Activated T-helper 1 cell treated with anti-CD3 and anti-CD28 coated beads, Interleukin-12 subunit alpha, Interleukin-12 subunit beta, Interleukin-2, Interleukin-4 antibody, amounts not matched to agents 30 ng/mL and 10 ng/mL and 1 ng/mL, durations not matched to agents 14 hours and 24 hours and 36 hours (primary cell): ENCODE measurements around the gene FMOD. TPM values are rescaled to one million over a fixed set of nuclear protein-coding genes. Genes with fewer than 3 reads are reported as not detected.
A peak's percentile ranks its signal among the peaks of the same experiment; 100 is the strongest.

Experiments
- DNase-seq: peaks from one replicate; pipeline ENCODE4 v3.0.0; 2021; ENCODE audit warnings: low spot score
- H3K27ac Mint-ChIP-seq: one replicate; pipeline ENCODE4 v1.8.0; 2021; ENCODE audit warnings: mild to moderate bottlenecking, mixed read lengths
- H3K27me3 Mint-ChIP-seq: one replicate; pipeline ENCODE4 v1.8.0; 2022; ENCODE audit warnings: mild to moderate bottlenecking, moderate library complexity, mixed read lengths; ENCODE audit not compliant: insufficient read depth
- H3K36me3 Mint-ChIP-seq: one replicate; pipeline ENCODE4 v1.8.0; 2021; ENCODE audit warnings: low read depth, mixed read lengths
- H3K4me1 Mint-ChIP-seq: one replicate; pipeline ENCODE4 v1.8.0; 2021; ENCODE audit warnings: low read depth, mixed read lengths
- H3K4me3 Mint-ChIP-seq: one replicate; pipeline ENCODE4 v1.8.0; 2021; ENCODE audit warnings: mild to moderate bottlenecking, moderate library complexity, mixed read lengths
- H3K9me3 Mint-ChIP-seq: one replicate; pipeline ENCODE4 v1.8.0; 2021; ENCODE audit warnings: mixed read lengths
- intact Hi-C: fragments of 100-400 bp; cut with micrococcal nuclease; formaldehyde crosslinking; loops from one replicate; pipeline ENCODE4 v1.15.1; 2024
- total RNA-seq: library from RNA; stranded (reverse); gene quantifications from 2 replicates; pipeline ENCODE4 v1.2.3, GENCODE V29; 2022

The FMOD gene
- total RNA-seq, 1 donor from 2014 or later, result 4.1 TPM

- H3K4me1 Mint-ChIP-seq, result peaks cover 6% of the 10 kb centered on the region
- no peak overlapping the region for H3K4me3 Mint-ChIP-seq
- no peak overlapping the region for H3K27ac Mint-ChIP-seq
- no peaks in the 10 kb centered on the region for H3K36me3 Mint-ChIP-seq
- DNase-seq, result no peak
- peaks cover 4% of the 10 kb centered on the region for H3K9me3 Mint-ChIP-seq
- intact Hi-C loops, result no loop called here
- H3K27me3 Mint-ChIP-seq, result peaks cover 19% of the 10 kb centered on the region
Measured at GRCh38 chr1:203353486-203353885, 2.6 kb upstream of the FMOD start.

GRCh38 chr1:203349773-203350524, 973 bp downstream of the FMOD start:
- peak overlapping the region; percentile 0 for H3K4me3 Mint-ChIP-seq
- peaks cover 6% of the 10 kb centered on the region for H3K4me1 Mint-ChIP-seq
- no peaks in the 10 kb centered on the region for H3K9me3 Mint-ChIP-seq
- H3K27ac Mint-ChIP-seq, result no peak overlapping the region
- DNase-seq, result no peak
- no peaks in the 10 kb centered on the region for H3K36me3 Mint-ChIP-seq
- H3K27me3 Mint-ChIP-seq, result peaks cover 12% of the 10 kb centered on the region
- intact Hi-C loops, result no loop called here

GRCh38 chr1:203349166-203349565, 1.8 kb downstream of the FMOD start:
- Mint-ChIP-seq H3K4me3 (no peak overlapping the region), H3K27me3 (peaks cover 13% of the 10 kb centered on the region), H3K4me1 (peaks cover 6% of the 10 kb centered on the region), H3K9me3 (no peaks in the 10 kb centered on the region), H3K36me3 (no peaks in the 10 kb centered on the region), H3K27ac (no peak overlapping the region)
- intact Hi-C loops, result no loop called here
- no peak for DNase-seq

- no peak for DNase-seq
- Mint-ChIP-seq H3K4me3 (no peak overlapping the region), H3K27me3 (peaks cover 15% of the 10 kb centered on the region), H3K36me3 (no peaks in the 10 kb centered on the region), H3K27ac (no peak overlapping the region), H3K9me3 (no peaks in the 10 kb centered on the region), H3K4me1 (peaks cover 14% of the 10 kb centered on the region)
- intact Hi-C loops, result no loop called here
Measured at GRCh38 chr1:203346769-203347102, 4.2 kb downstream of the FMOD start.

GRCh38 chr1:203346060-203346768, 4.7 kb downstream of the FMOD start:
- H3K27ac Mint-ChIP-seq, result no peak overlapping the region
- H3K36me3 Mint-ChIP-seq, result no peaks in the 10 kb centered on the region
- no peak overlapping the region for H3K4me3 Mint-ChIP-seq
- no peak for DNase-seq
- intact Hi-C loops, result no loop called here
- H3K27me3 Mint-ChIP-seq, result peaks cover 15% of the 10 kb centered on the region
- no peaks in the 10 kb centered on the region for H3K9me3 Mint-ChIP-seq
- H3K4me1 Mint-ChIP-seq, result peaks cover 16% of the 10 kb centered on the region

GRCh38 chr1:203343956-203344754, 6.8 kb downstream of the FMOD start:
- H3K4me3 Mint-ChIP-seq, result no peak overlapping the region
- H3K27me3 Mint-ChIP-seq, result peaks cover 27% of the 10 kb centered on the region
- no peak overlapping the region for H3K27ac Mint-ChIP-seq
- no peaks in the 10 kb centered on the region for H3K36me3 Mint-ChIP-seq
- intact Hi-C loops, result no loop called here
- H3K9me3 Mint-ChIP-seq, result no peaks in the 10 kb centered on the region
- DNase-seq, result no peak
- peaks cover 20% of the 10 kb centered on the region for H3K4me1 Mint-ChIP-seq

- peak; percentile 34 for DNase-seq
- H3K27ac Mint-ChIP-seq, result no peak overlapping the region
- H3K36me3 Mint-ChIP-seq, result no peaks in the 10 kb centered on the region
- H3K4me1 Mint-ChIP-seq, result peaks cover 20% of the 10 kb centered on the region
- H3K27me3 Mint-ChIP-seq, result peaks cover 30% of the 10 kb centered on the region
- intact Hi-C loops, result no loop called here
- no peak overlapping the region for H3K4me3 Mint-ChIP-seq
- no peaks in the 10 kb centered on the region for H3K9me3 Mint-ChIP-seq
Measured at GRCh38 chr1:203342192-203342940, 8.6 kb downstream of the FMOD start.

- intact Hi-C loops, result loop anchor here (1.0 to 2.0 kb wide), 4 partner anchors 35 to 363 kb away; partner anchors contain the start of gene BTG2
- Mint-ChIP-seq H3K36me3 (no peaks in the 10 kb centered on the region), H3K27ac (no peak overlapping the region), H3K27me3 (peaks cover 30% of the 10 kb centered on the region), H3K9me3 (no peaks in the 10 kb centered on the region), H3K4me3 (no peak overlapping the region), H3K4me1 (peaks cover 35% of the 10 kb centered on the region)
- peak; percentile 45 for DNase-seq
Measured at GRCh38 chr1:203340112-203340790, 10.7 kb downstream of the FMOD start.

GRCh38 chr1:203338335-203339036, 12.4 kb downstream of the FMOD start:
- Mint-ChIP-seq H3K27me3 (peaks cover 23% of the 10 kb centered on the region), H3K4me3 (no peak overlapping the region), H3K4me1 (peaks cover 35% of the 10 kb centered on the region), H3K9me3 (no peaks in the 10 kb centered on the region), H3K27ac (no peak overlapping the region), H3K36me3 (no peaks in the 10 kb centered on the region)
- intact Hi-C loops, result loop anchor here (1.0 kb wide), 2 partner anchors 11 to 65 kb away; no protein-coding TSS in a partner anchor
- DNase-seq, result peak; percentile 42

GRCh38 chr1:203336097-203336496, 14.8 kb downstream of the FMOD start:
- intact Hi-C loops, result no loop called here

GRCh38 chr1:203335503-203335902, 15.4 kb downstream of the FMOD start:
- no peak for DNase-seq
- intact Hi-C loops, result no loop called here
- peaks cover 11% of the 10 kb centered on the region for H3K27me3 Mint-ChIP-seq
- peaks cover 23% of the 10 kb centered on the region for H3K4me1 Mint-ChIP-seq
- no peaks in the 10 kb centered on the region for H3K36me3 Mint-ChIP-seq
- H3K4me3 Mint-ChIP-seq, result no peak overlapping the region
- H3K9me3 Mint-ChIP-seq, result no peaks in the 10 kb centered on the region
- H3K27ac Mint-ChIP-seq, result no peak overlapping the region

More at GRCh38 chr1:203336097-203336496, 14.8 kb downstream of the FMOD start:
- DNase-seq, result no peak
- Mint-ChIP-seq H3K27me3 (peaks cover 14% of the 10 kb centered on the region), H3K4me3 (no peak overlapping the region), H3K36me3 (no peaks in the 10 kb centered on the region), H3K27ac (no peak overlapping the region), H3K9me3 (no peaks in the 10 kb centered on the region), H3K4me1 (peaks cover 24% of the 10 kb centered on the region)
